Right atrium auricular region (tissue), 2 donors: ENCODE measurements around the gene POLRMT. TPM values are rescaled to one million over a fixed set of nuclear protein-coding genes. Genes with fewer than 3 reads are reported as not detected.
A peak's percentile ranks its signal among the peaks of the same experiment; 100 is the strongest.

Experiments
- DNase-seq: peaks from one replicate; pipeline ENCODE4 v3.0.0-alpha.2; 2019; ENCODE audit warnings: low spot score
- H3K27ac ChIP-seq, 2 donors: fragments of 200-600 bp; sonication (generic); 1 replicate in 1 of 2; 2 replicates in 1 of 2; pipeline ENCODE4 v1.5.1; 2016 to 2019
- H3K27me3 ChIP-seq, 2 donors: fragments of 200-600 bp; sonication (generic); one replicate each; pipeline versions ENCODE4 v1.5.1 to v1.6.0; 2017 to 2019
- H3K36me3 ChIP-seq: fragments of 200-600 bp; sonication (generic); one replicate; pipeline ENCODE4 v1.5.1; 2016
- H3K4me1 ChIP-seq, 2 donors: fragments of 200-600 bp; sonication (generic); one replicate each; pipeline versions ENCODE4 v1.5.1 to v1.6.0; 2017 to 2019
- H3K4me3 ChIP-seq, 2 donors: fragments of 200-600 bp; sonication (generic); 1 replicate in 1 of 2; 2 replicates in 1 of 2; pipeline ENCODE4 v1.5.1; 2017 to 2019; ENCODE audit warnings: mild to moderate bottlenecking in 1 of 2, moderate library complexity in 1 of 2
- H3K9me3 ChIP-seq, 2 donors: fragments of 200-600 bp; sonication (generic); one replicate each; pipeline ENCODE4 v1.5.1; 2019
- CTCF ChIP-seq, 2 donors: fragments of 200-600 bp; sonication (generic); IDR thresholded peaks; one replicate each; pipeline ENCODE4 v1.5.1; 2019; ENCODE audit warnings: antibody characterized with exemption in 2 of 2
- total RNA-seq, 2 donors: library from RNA; depleted of rRNA; stranded (reverse); fragments of >200 nt; gene quantifications; one replicate each; pipeline ENCODE4 v1.1.0, GENCODE V29; 2016

POLRMT gene
- total RNA-seq, 2 donors from 2014 or later, result 24.5 to 30.4 TPM

- Histone ChIP-seq H3K9me3 (no peaks in the 10 kb centered on the region), H3K4me3 (peak overlapping the region; percentile 93 to 100), H3K27ac (peak overlapping the region; percentile 94 to 96), H3K36me3 (no peaks in the 10 kb centered on the region), H3K27me3 (no peaks in the 10 kb centered on the region), H3K4me1 (peaks cover 0 to 57% of the 10 kb centered on the region in 2 donors)
- no peak for DNase-seq
- no peak for TF ChIP-seq CTCF (IDR thresholded peaks at IDR 0.05)
Observed at GRCh38 chr19:663682-664117, 30.4 kb upstream of the POLRMT start.

GRCh38 chr19:662962-663681 is 29.8 kb upstream of the POLRMT start, which contains the start of gene RNF126:
TSS of gene RNF126 (minus strand) at chr19:663214. CDS start at chr19:663121, 93 bp downstream.
- H3K4me1 ChIP-seq, result peaks cover 0 to 62% of the 10 kb centered on the region in 2 donors

GRCh38 chr19:662207-662961 is 29.0 kb upstream of the POLRMT start:
- no peak for TF ChIP-seq CTCF (IDR thresholded peaks at IDR 0.05)
- no peaks in the 10 kb centered on the region for H3K9me3 ChIP-seq
- no peaks in the 10 kb centered on the region for H3K27me3 ChIP-seq
- H3K36me3 ChIP-seq, result no peaks in the 10 kb centered on the region
- H3K27ac ChIP-seq, result peak overlapping the region; percentile 90 to 92
- DNase-seq, result no peak
- peaks cover 0 to 70% of the 10 kb centered on the region in 2 donors for H3K4me1 ChIP-seq
- peak overlapping the region; percentile 93 to 100 for H3K4me3 ChIP-seq

More at GRCh38 chr19:662962-663681, 29.8 kb upstream of the POLRMT start, which contains the start of gene RNF126:
- no peaks in the 10 kb centered on the region for H3K36me3 ChIP-seq
- no peak for TF ChIP-seq CTCF (IDR thresholded peaks at IDR 0.05)
- H3K4me3 ChIP-seq, result peak within 1 kb of the TSS; percentile 93 to 100
- peak within 1 kb of the TSS; percentile 94 to 96 for H3K27ac ChIP-seq
- no peaks in the 10 kb centered on the region for H3K27me3 ChIP-seq
- peak; percentile 94 for DNase-seq
- H3K9me3 ChIP-seq, result no peaks in the 10 kb centered on the region

- Histone ChIP-seq H3K9me3 (no peaks in the 10 kb centered on the region), H3K4me1 (peaks cover 0 to 78% of the 10 kb centered on the region in 2 donors), H3K36me3 (no peaks in the 10 kb centered on the region), H3K27ac (peak overlapping the region; percentile 90 to 92), H3K27me3 (no peaks in the 10 kb centered on the region), H3K4me3 (peak overlapping the region; percentile 93 to 100)
- no peak for DNase-seq
- TF ChIP-seq CTCF (IDR thresholded peaks at IDR 0.05), result no peak
Observed at GRCh38 chr19:661427-662196, 28.3 kb upstream of the POLRMT start.

- no peak for DNase-seq
- peak overlapping the region; percentile 90 to 92 for H3K27ac ChIP-seq
- TF ChIP-seq CTCF (IDR thresholded peaks at IDR 0.05), result no peak
Observed at GRCh38 chr19:660793-661426, 27.6 kb upstream of the POLRMT start.

More at GRCh38 chr19:660793-661426, 27.6 kb upstream of the POLRMT start:
- H3K9me3 ChIP-seq, result no peaks in the 10 kb centered on the region
- no peaks in the 10 kb centered on the region for H3K36me3 ChIP-seq
- H3K27me3 ChIP-seq, result no peaks in the 10 kb centered on the region
- peak overlapping the region in 1 of 2 donors; percentile 100 for H3K4me3 ChIP-seq
- H3K4me1 ChIP-seq, result peaks cover 0 to 81% of the 10 kb centered on the region in 2 donors
